Ascending aorta (tissue), 2 donors: Measurements from ENCODE around the gene MCTP1. TPM values are rescaled to one million over a fixed set of nuclear protein-coding genes. Genes with fewer than 3 reads are reported as not detected.

Experiments
- DNase-seq, 2 donors: peaks; one replicate each; pipeline ENCODE4 v3.0.0-alpha.2; 2019; ENCODE audit warnings: low spot score in 2 of 2
- H3K27ac ChIP-seq, 2 donors: fragments of 200-600 bp; sonication (generic); one replicate each; pipeline ENCODE4 v1.5.1; 2016 to 2017; ENCODE audit warnings: mild to moderate bottlenecking in 1 of 2
- H3K27me3 ChIP-seq: fragments of 200-600 bp; sonication (generic); one replicate; pipeline ENCODE4 v1.5.1; 2017
- H3K36me3 ChIP-seq, 2 donors: fragments of 200-600 bp; sonication (generic); one replicate each; pipeline ENCODE4 v1.5.1; 2016
- H3K4me1 ChIP-seq, 2 donors: fragments of 200-600 bp; sonication (generic); one replicate each; pipeline ENCODE4 v1.5.1; 2016 to 2017; ENCODE audit warnings: mild to moderate bottlenecking in 1 of 2
- H3K4me3 ChIP-seq, 2 donors: fragments of 200-600 bp; sonication (generic); one replicate each; pipeline ENCODE4 v1.5.1; 2016 to 2017; ENCODE audit warnings: mild to moderate bottlenecking in 1 of 2
- H3K9me3 ChIP-seq, 2 donors: fragments of 200-600 bp; sonication (generic); one replicate each; pipeline ENCODE4 v1.5.1; 2016
- intact Hi-C: fragments of 100-400 bp; cut with DNase I; formaldehyde crosslinking; loops from one replicate; pipeline ENCODE4 v1.15.1; 2023
- total RNA-seq: library from RNA; depleted of rRNA; stranded (reverse); fragments of >200 nt; gene quantifications from one replicate; pipeline ENCODE4 v1.1.0, GENCODE V29; 2016
- TF ChIP-seq, protein P1 (sequence below), 3 experiments: fragments of 200-600 bp in 2 of 3; fragments of 450-650 bp in 1 of 3; sonication (generic) in 2 of 3; IDR thresholded peaks; one replicate each; pipeline ENCODE4 v1.5.1; 2016 to 2019; ENCODE audit warnings: antibody characterized with exemption in 3 of 3, mild to moderate bottlenecking in 1 of 3, moderate library complexity in 1 of 3

The MCTP1 gene
- total RNA-seq, 1 donor from 2014 or later: 112 TPM

GRCh38 chr5:94908889-94909480 is 375.9 kb downstream of the MCTP1 start:
- TF ChIP-seq, protein P1, sequence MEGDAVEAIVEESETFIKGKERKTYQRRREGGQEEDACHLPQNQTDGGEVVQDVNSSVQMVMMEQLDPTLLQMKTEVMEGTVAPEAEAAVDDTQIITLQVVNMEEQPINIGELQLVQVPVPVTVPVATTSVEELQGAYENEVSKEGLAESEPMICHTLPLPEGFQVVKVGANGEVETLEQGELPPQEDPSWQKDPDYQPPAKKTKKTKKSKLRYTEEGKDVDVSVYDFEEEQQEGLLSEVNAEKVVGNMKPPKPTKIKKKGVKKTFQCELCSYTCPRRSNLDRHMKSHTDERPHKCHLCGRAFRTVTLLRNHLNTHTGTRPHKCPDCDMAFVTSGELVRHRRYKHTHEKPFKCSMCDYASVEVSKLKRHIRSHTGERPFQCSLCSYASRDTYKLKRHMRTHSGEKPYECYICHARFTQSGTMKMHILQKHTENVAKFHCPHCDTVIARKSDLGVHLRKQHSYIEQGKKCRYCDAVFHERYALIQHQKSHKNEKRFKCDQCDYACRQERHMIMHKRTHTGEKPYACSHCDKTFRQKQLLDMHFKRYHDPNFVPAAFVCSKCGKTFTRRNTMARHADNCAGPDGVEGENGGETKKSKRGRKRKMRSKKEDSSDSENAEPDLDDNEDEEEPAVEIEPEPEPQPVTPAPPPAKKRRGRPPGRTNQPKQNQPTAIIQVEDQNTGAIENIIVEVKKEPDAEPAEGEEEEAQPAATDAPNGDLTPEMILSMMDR (IDR thresholded peaks at IDR 0.05): peak in 2 of 3 experiments; percentile 33 to 38
- Histone ChIP-seq H3K4me3 (no peak overlapping the region), H3K27me3 (no peaks in the 10 kb centered on the region), H3K27ac (no peak overlapping the region), H3K36me3 (no peaks in the 10 kb centered on the region), H3K4me1 (no peaks in the 10 kb centered on the region), H3K9me3 (no peaks in the 10 kb centered on the region)
- no peak for DNase-seq
- intact Hi-C loops: no loop called here

- intact Hi-C loops: no loop called here
- DNase-seq: no peak
- Histone ChIP-seq H3K9me3 (no peaks in the 10 kb centered on the region), H3K36me3 (no peaks in the 10 kb centered on the region), H3K27me3 (no peaks in the 10 kb centered on the region), H3K4me1 (no peaks in the 10 kb centered on the region), H3K4me3 (no peak overlapping the region), H3K27ac (no peak overlapping the region)
- TF ChIP-seq, protein P1 (IDR thresholded peaks at IDR 0.05): no peak
These were observed 378.1 kb downstream of the MCTP1 start for GRCh38 chr5:94906750-94907149.

DNA sequence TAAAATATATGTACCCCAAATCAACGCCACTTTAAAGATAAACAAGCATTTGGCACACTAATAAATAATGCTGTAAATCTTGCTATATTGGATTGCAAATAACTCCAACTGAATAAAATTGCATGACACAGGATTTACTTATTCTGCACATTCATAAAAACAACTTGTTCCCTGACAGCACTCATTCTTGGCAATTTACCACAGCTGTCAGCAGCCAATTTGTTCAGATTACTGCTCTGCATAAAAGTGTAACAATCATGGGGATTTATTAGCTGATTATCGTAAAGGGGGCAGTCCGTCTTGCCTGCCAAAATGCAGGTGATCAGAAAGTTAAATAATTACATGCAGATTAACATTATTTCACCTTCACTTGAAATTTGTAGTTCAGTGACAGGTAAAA is 381.2 kb downstream of the MCTP1 start:
- Histone ChIP-seq H3K27ac (no peak overlapping the region), H3K4me3 (no peak overlapping the region), H3K36me3 (no peaks in the 10 kb centered on the region), H3K4me1 (no peaks in the 10 kb centered on the region), H3K27me3 (no peaks in the 10 kb centered on the region), H3K9me3 (no peaks in the 10 kb centered on the region)
- intact Hi-C loops: no loop called here
- TF ChIP-seq, protein P1 (IDR thresholded peaks at IDR 0.05): no peak
- no peak for DNase-seq

- no peaks in the 10 kb centered on the region for H3K27me3 ChIP-seq
- no peaks in the 10 kb centered on the region for H3K9me3 ChIP-seq
- TF ChIP-seq, protein P1 (IDR thresholded peaks at IDR 0.05): no peak
- no peak for DNase-seq
- H3K36me3 ChIP-seq: no peaks in the 10 kb centered on the region
- intact Hi-C loops: no loop called here
- no peaks in the 10 kb centered on the region for H3K4me1 ChIP-seq
- no peak overlapping the region for H3K4me3 ChIP-seq
- no peak overlapping the region for H3K27ac ChIP-seq
These were observed 383.5 kb downstream of the MCTP1 start for GRCh38 chr5:94901191-94901979.

DNA sequence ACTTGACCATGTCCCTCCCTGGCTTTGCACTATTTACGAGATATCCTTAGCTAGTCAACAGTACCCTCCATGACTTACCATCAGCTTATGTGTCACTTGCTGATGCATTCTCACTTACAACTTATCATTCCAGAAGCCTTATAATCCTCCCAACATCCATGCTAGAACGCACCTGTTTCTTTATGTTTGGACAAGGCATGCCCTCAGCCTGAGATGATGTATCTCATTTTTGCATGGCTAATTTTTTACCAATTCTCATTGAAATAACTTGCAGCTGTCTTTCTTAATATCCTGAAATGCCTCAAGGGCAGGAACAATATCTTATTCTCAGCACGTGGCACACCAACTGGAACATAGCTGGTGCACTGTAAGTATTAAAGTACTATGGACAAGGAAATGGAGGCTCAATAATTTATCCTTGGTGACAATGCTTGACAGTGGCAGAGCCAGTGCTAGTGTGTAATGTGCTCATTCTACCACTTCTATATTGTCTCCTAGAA is 384.8 kb downstream of the MCTP1 start:
- Histone ChIP-seq H3K4me1 (no peaks in the 10 kb centered on the region), H3K4me3 (no peak overlapping the region), H3K27ac (no peak overlapping the region), H3K36me3 (no peaks in the 10 kb centered on the region), H3K27me3 (no peaks in the 10 kb centered on the region), H3K9me3 (no peaks in the 10 kb centered on the region)
- no peak for DNase-seq
- intact Hi-C loops: no loop called here
- TF ChIP-seq, protein P1 (IDR thresholded peaks at IDR 0.05): no peak
